Keratinocyte (primary cell): ENCODE data around the gene TDP1. TPM values are rescaled to one million over a fixed set of nuclear protein-coding genes. Genes with fewer than 3 reads are reported as not detected.

ENCODE experiments used
- DNase-seq: peaks from one replicate; pipeline ENCODE4 v3.0.0-alpha.2; 2011; ENCODE audit warnings: low read depth, missing footprints, low spot score
- FAIRE-seq: peaks from 2 replicates; lab custom pipeline; 2011; peaks lifted over from hg19 to GRCh38; lab: Jason Lieb, UNC
- H2AFZ ChIP-seq: 2 replicates; pipeline ENCODE4 v1.6.0; 2012; ENCODE audit warnings: low read length, control low read depth, inconsistent platforms; ENCODE audit not compliant: control insufficient read depth
- H3K27ac ChIP-seq: 2 replicates; pipeline ENCODE4 v1.5.1; 2011; ENCODE audit warnings: low read length; ENCODE audit not compliant: control insufficient read depth, insufficient read depth
- H3K27me3 ChIP-seq: 3 replicates; pipeline ENCODE4 v1.6.0; 2011; ENCODE audit warnings: low read length; ENCODE audit not compliant: control insufficient read depth, insufficient read depth; ENCODE audit errors: extremely low read depth
- H3K36me3 ChIP-seq, 2 experiments: 2 replicates in 1 of 2; 3 replicates in 1 of 2; pipeline ENCODE4 v1.5.1; 2011; ENCODE audit warnings: low read length in 2 of 2, mild to moderate bottlenecking in 1 of 2; ENCODE audit not compliant: control insufficient read depth in 2 of 2, insufficient read depth in 2 of 2; ENCODE audit errors: extremely low read depth in 1 of 2
- H3K4me1 ChIP-seq: 3 replicates; pipeline ENCODE4 v1.5.1; 2011; ENCODE audit warnings: low read length; ENCODE audit not compliant: control insufficient read depth, insufficient read depth; ENCODE audit errors: extremely low read depth
- H3K4me2 ChIP-seq: 3 replicates; pipeline ENCODE4 v1.6.0; 2011; ENCODE audit warnings: low read depth, low read length; ENCODE audit not compliant: control insufficient read depth, insufficient read depth; ENCODE audit errors: extremely low read depth
- H3K4me3 ChIP-seq, 3 experiments: fragments of 200-600 bp in 1 of 3; sonication (generic) in 1 of 3; 2 replicates in 2 of 3; 3 replicates in 1 of 3; pipeline ENCODE4 v1.5.1; 2011 to 2016; ENCODE audit warnings: low read length in 3 of 3, mild to moderate bottlenecking in 3 of 3, control low read depth in 2 of 3, inconsistent platforms in 1 of 3, low read depth in 1 of 3, mixed read lengths in 1 of 3, mixed run types in 1 of 3, moderate library complexity in 1 of 3; ENCODE audit not compliant: control insufficient read depth in 2 of 3, insufficient read depth in 2 of 3; ENCODE audit errors: extremely low read depth in 1 of 3
- H3K79me2 ChIP-seq: 2 replicates; pipeline ENCODE4 v1.6.0; 2012; ENCODE audit warnings: low read length; ENCODE audit not compliant: control insufficient read depth, insufficient read depth
- H3K9ac ChIP-seq: 3 replicates; pipeline ENCODE4 v1.6.0; 2011; ENCODE audit warnings: low read length; ENCODE audit not compliant: control insufficient read depth, insufficient read depth; ENCODE audit errors: extremely low read depth
- H3K9me1 ChIP-seq: 3 replicates; pipeline ENCODE4 v1.6.0; 2011; ENCODE audit warnings: low read length; ENCODE audit not compliant: control insufficient read depth, insufficient read depth; ENCODE audit errors: extremely low read depth
- H3K9me3 ChIP-seq: 2 replicates; pipeline ENCODE4 v1.5.1; 2012; ENCODE audit warnings: low read depth, low read length; ENCODE audit not compliant: control insufficient read depth
- H4K20me1 ChIP-seq: 3 replicates; pipeline ENCODE4 v1.6.0; 2011; ENCODE audit warnings: low read length; ENCODE audit not compliant: control insufficient read depth, insufficient read depth; ENCODE audit errors: extremely low read depth
- EZH2 ChIP-seq: IDR thresholded peaks from one replicate; pipeline ENCODE4 v1.6.1; 2012; ENCODE audit warnings: inconsistent platforms, mild to moderate bottlenecking, low read length, moderate library complexity
- dilution Hi-C: fragments of 300-500 bp; cut with MboI; formaldehyde crosslinking; loops from one replicate; pipeline ENCODE4 v1.7.0; 2020; ENCODE audit warnings: low sequenced_read_pairs; ENCODE audit not compliant: extremely low pct_ligation_motif_present
- polyA plus RNA-seq, 5 experiments: library from polyadenylated mRNA; depleted of rRNA in 3 of 5; stranded (reverse) in 3 of 5; stranded (forward) in 1 of 5; unstranded in 1 of 5; fragments of >200 nt; gene quantifications; 1 replicate in 1 of 5; 2 replicates in 3 of 5; 3 replicates in 1 of 5; pipeline versions ENCODE4 v1.2.1 to v1.2.3, GENCODE V29; 2011 to 2012; ENCODE audit warnings: missing spikeins in 2 of 5, low read depth in 1 of 5, low replicate concordance in 1 of 5
- TF ChIP-seq, protein P1 (sequence below), 3 experiments: IDR thresholded peaks in 1 of 3; conservative IDR thresholded peaks in 1 of 3; optimal IDR thresholded peaks in 1 of 3; 2 replicates in 2 of 3; 3 replicates in 1 of 3; pipeline versions ENCODE3 to v1.5.1; 2011; ENCODE audit warnings: low read length in 3 of 3, mild to moderate bottlenecking in 3 of 3, moderate library complexity in 2 of 3, control low read depth in 1 of 3, inconsistent platforms in 1 of 3; ENCODE audit not compliant: insufficient read depth in 2 of 3; ENCODE audit errors: extremely low read depth in 1 of 3

The TDP1 gene
- polyA plus RNA-seq, 1 donor (not counting 4 experiments of a cell fraction or from before 2014, with no cell fraction given): 24.9 TPM

- Histone ChIP-seq H3K4me2 (no peak overlapping the region), H4K20me1 (no peaks in the 10 kb centered on the region), H3K9me3 (no peaks in the 10 kb centered on the region), H3K9me1 (no peaks in the 10 kb centered on the region), H3K79me2 (no peaks in the 10 kb centered on the region), H3K9ac (no peak overlapping the region), H2AFZ (no peak overlapping the region), H3K27ac (no peak overlapping the region), H3K27me3 (no peaks in the 10 kb centered on the region), H3K36me3 (peaks cover 12 to 20% of the 10 kb centered on the region in 2 experiments), H3K4me1 (no peaks in the 10 kb centered on the region), H3K4me3 (no peak overlapping the region)
- dilution Hi-C loops: no loop called here
- FAIRE-seq (no peak), DNase-seq (no peak)
- no peak for TF ChIP-seq EZH2
- TF ChIP-seq, protein P1, sequence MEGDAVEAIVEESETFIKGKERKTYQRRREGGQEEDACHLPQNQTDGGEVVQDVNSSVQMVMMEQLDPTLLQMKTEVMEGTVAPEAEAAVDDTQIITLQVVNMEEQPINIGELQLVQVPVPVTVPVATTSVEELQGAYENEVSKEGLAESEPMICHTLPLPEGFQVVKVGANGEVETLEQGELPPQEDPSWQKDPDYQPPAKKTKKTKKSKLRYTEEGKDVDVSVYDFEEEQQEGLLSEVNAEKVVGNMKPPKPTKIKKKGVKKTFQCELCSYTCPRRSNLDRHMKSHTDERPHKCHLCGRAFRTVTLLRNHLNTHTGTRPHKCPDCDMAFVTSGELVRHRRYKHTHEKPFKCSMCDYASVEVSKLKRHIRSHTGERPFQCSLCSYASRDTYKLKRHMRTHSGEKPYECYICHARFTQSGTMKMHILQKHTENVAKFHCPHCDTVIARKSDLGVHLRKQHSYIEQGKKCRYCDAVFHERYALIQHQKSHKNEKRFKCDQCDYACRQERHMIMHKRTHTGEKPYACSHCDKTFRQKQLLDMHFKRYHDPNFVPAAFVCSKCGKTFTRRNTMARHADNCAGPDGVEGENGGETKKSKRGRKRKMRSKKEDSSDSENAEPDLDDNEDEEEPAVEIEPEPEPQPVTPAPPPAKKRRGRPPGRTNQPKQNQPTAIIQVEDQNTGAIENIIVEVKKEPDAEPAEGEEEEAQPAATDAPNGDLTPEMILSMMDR (optimal IDR thresholded peaks at IDR 0.05 in 1 of 3, IDR thresholded peaks at IDR 0.05 in 1 of 3, conservative IDR thresholded peaks at IDR 0.05 in 1 of 3; ENCODE audit: extremely low read depth in 1 of 3, insufficient read depth in 2 of 3, low read length in 3 of 3): no peak
Observed at GRCh38 chr14:89977668-89978067, 21.9 kb downstream of the TDP1 start.

GRCh38 chr14:89978656-89979055 lies 22.9 kb downstream of the TDP1 start:
- no peak overlapping the region for H3K27ac ChIP-seq

More at GRCh38 chr14:89978656-89979055, 22.9 kb downstream of the TDP1 start:
- H3K79me2 ChIP-seq: no peaks in the 10 kb centered on the region
- no peak overlapping the region for H3K4me2 ChIP-seq
- no peak for FAIRE-seq
- no peaks in the 10 kb centered on the region for H3K4me1 ChIP-seq
- H4K20me1 ChIP-seq: no peaks in the 10 kb centered on the region
- H3K36me3 ChIP-seq: peaks cover 12 to 20% of the 10 kb centered on the region in 2 experiments
- H3K27me3 ChIP-seq: no peaks in the 10 kb centered on the region
- H3K9ac ChIP-seq: no peak overlapping the region
- no peak overlapping the region for H3K4me3 ChIP-seq
- H3K9me3 ChIP-seq: no peaks in the 10 kb centered on the region
- no peaks in the 10 kb centered on the region for H3K9me1 ChIP-seq
- dilution Hi-C loops: no loop called here
- no peak for TF ChIP-seq EZH2
- TF ChIP-seq, protein P1 (optimal IDR thresholded peaks at IDR 0.05 in 1 of 3, IDR thresholded peaks at IDR 0.05 in 1 of 3, conservative IDR thresholded peaks at IDR 0.05 in 1 of 3; ENCODE audit: extremely low read depth in 1 of 3, insufficient read depth in 2 of 3, low read length in 3 of 3): no peak
- no peak for DNase-seq
- no peak overlapping the region for H2AFZ ChIP-seq
